ENCODE measurements around the gene NEK10.

DNA sequence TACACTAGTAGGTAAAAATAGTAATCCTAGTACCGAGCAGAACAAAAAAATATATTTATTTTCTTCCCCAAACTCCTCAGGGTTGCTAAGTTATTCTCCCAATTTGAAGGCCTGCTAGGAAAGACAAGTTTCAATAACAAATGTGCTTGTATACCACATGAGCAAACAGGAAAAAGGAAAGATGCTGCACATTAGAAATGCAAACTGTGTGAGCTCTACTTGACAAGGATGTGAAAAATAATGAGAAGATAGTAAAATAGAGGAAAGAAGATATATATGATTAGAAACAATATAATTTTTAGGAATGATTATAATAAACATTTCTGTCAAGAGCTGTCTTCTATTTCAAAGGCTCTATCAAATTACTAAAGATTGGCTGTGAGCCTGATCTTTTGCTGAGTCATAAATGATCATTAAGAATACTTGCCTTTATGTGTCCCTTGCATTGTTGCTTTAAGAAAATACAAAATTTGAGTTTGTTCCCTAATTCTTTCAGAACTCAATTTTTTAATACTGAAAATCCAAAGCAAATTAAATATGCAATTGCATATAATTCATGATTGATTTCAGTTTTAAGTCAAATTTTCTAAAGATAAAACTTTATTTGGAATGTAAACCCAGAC is 174.2 kb downstream of the NEK10 start:
- TF ChIP-seq POLR2A (IDR thresholded peaks at IDR 0.05) = no peak
- TF ChIP-seq, protein P1, sequence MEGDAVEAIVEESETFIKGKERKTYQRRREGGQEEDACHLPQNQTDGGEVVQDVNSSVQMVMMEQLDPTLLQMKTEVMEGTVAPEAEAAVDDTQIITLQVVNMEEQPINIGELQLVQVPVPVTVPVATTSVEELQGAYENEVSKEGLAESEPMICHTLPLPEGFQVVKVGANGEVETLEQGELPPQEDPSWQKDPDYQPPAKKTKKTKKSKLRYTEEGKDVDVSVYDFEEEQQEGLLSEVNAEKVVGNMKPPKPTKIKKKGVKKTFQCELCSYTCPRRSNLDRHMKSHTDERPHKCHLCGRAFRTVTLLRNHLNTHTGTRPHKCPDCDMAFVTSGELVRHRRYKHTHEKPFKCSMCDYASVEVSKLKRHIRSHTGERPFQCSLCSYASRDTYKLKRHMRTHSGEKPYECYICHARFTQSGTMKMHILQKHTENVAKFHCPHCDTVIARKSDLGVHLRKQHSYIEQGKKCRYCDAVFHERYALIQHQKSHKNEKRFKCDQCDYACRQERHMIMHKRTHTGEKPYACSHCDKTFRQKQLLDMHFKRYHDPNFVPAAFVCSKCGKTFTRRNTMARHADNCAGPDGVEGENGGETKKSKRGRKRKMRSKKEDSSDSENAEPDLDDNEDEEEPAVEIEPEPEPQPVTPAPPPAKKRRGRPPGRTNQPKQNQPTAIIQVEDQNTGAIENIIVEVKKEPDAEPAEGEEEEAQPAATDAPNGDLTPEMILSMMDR (IDR thresholded peaks at IDR 0.05) = no peak

Data from adrenal gland (tissue), 5 donors.